Activated T-cell treated with anti-CD3 and anti-CD28 coated beads for 24 hours (primary cell): ENCODE measurements around the gene ARHGAP22.

Experiments used
- DNase-seq: peaks from one replicate; pipeline ENCODE4 v3.0.0-alpha.2; 2020; ENCODE audit warnings: low read depth

The ARHGAP22 gene

DNA sequence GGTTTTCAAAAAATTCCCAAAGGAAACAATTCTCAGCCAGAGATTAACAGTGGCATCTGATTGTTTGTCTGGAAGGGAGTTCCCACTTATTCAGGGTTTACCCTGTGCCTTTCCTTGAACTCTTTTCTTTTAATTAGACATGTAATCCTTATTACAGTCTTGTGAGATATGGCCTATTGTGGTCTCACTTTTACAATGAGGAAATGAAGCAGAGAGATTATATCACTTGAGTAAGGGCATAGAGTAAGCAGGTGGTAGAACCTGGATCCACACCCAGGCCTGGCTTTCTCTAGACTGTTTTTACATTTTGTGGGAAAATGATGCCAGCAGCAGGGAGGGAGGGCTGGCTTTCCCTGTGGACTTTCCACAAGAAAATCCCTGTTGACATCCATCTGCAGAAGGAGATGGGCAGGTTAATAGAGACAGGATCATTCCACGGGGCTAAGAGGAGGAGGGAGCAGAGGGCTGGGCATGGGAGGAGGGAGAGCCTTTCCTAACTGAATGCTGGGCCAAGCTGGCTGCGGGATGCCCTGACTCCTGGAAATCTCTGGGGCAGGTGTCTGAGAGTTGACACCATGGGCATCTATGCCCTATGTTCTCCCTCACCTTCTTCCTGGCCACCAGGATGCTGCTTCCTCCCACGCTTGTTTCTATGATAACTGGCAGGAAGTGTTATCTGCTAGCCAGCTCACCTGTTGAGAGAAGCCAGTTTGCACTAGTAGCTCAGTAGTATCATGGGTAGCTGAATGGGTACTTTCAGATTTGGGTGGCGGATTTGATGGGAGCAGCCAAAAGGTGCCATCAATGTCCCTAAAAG is 28.7 kb upstream of the ARHGAP22 start:
- DNase-seq, result no peak

DNA sequence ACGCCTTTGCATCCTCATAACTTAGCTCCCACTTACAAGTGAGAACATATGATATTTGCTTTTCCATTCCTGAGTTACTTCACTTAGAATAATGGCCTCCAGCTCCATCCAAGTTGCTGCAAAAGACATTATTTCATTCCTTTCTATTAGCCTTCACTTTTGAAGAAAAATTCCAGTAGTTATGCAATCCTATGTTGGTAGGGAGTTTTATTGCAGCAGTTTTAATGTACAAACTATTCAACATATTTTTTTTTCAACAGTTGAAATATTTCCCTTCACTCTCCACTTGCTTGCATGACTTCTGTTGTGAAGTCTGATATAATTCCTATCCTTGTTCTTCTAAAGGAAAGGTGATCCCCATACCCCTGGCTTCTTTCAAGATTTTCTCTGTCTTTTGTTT is 27.3 kb upstream of the ARHGAP22 start:
- DNase-seq, result no peak

DNA sequence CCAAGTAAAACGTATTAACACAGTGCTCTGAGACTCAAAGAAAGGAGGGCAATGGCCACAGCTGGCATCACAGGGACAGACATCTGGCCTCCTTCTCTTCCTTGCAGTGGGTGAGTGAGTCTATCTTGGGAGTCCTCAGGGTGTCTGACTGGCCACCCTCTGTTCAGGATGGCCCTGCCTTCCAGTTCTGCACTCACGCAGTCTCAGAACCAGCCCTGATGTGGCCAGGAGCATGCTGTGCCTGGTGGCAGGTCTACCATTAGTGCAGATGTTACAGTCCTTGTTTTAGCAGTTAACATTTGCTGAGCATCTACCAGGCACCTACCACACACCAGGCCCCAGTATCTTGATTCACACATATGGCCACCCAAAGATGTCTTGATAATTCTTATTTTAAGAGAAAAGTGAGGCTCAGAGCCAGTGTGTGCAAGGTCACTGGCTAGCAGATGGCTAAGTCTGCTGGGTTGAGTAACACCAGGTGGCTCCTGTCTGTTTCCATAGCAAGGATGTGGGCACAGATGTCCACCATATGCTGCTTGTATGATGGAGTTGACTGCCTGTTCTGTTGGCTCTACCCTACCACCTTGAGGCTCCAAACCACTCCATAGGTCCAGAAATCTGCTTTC is 23.2 kb upstream of the ARHGAP22 start:
- no peak for DNase-seq

GRCh38 chr10:48626986-48627731 is 22.3 kb upstream of the ARHGAP22 start:
- DNase-seq, result no peak

GRCh38 chr10:48626447-48626846 is 21.6 kb upstream of the ARHGAP22 start:
- no peak for DNase-seq

DNA sequence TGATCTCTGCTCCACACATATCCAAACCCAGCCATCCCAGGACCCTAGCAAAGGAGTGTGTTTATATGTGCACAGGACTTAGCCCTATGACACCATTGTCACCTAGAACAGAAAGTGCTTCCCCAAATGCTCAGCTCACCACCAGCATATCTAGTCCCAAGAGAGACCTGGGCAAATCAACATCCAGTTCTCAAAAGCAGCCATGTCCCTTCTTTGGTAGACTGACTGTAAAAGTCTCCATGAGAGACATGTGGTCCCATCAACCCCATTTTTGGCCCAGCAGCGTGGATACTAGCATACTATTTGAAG is 20.9 kb upstream of the ARHGAP22 start:
- no peak for DNase-seq

DNA sequence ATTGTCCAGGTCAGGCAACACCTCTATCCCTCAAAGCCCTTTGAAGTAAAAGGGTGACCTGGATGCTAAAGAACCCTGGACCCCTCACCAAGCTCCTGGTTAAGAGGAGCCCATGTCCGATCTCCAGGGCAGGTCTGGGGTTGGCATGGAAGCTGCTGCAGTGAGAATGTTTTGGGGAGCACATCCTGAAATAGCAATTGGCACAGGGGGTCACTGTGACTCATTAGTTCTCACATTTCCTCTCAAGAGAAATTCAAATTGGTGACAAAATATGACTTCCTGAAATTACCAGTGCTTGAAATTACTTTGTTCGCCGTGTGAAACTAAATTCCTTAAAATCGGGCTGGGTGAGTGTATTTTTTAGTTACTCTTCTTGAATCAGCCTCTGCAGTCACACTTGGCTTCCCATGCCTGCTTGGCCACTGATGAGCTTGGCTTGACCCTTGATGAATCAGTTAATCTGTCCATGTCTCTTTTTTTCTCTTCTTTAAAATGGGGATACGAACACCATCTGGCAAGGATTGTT is 18.8 kb upstream of the ARHGAP22 start:
- DNase-seq, result no peak

DNA sequence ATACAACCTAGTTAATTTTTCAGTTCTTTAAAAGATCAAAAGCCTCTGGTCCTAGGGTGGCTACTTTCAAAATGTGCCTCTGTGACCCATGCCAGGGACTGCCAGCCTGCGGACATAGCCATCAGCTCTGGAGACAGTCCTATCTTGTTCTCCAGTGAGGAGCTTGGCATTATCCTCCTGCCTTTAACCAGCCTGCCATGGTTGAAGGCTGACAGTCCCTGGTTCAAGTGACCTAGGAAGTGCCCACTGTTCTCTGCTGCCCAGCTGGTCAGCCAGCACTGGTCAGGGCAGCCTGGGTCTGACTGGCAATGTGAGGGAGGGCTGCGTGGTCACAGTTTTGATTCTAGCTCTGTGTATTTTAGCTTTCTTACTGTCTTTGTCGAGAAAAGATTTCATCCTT is 18.1 kb upstream of the ARHGAP22 start:
- no peak for DNase-seq

- DNase-seq, result no peak
These were observed 15.8 kb upstream of the ARHGAP22 start for GRCh38 chr10:48620719-48621118.

DNA sequence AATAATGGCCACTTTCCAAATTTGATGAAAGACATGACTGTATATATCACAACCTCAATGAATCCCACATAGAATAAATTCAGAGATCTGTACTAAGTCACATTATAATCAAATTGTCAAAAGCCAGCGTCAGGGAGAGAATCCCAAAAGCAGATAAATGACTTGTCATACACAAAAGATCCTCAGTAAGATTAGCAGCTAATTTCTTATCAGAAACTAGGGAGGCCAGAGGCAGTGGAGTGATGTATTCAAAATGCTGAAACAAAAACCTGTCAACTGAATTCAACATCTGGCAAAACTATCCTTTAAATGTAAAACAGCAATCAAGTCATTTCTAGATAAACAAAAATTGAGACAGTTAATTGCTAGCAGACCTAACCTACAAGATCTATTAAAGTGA is 11.6 kb upstream of the ARHGAP22 start:
- no peak for DNase-seq

DNA sequence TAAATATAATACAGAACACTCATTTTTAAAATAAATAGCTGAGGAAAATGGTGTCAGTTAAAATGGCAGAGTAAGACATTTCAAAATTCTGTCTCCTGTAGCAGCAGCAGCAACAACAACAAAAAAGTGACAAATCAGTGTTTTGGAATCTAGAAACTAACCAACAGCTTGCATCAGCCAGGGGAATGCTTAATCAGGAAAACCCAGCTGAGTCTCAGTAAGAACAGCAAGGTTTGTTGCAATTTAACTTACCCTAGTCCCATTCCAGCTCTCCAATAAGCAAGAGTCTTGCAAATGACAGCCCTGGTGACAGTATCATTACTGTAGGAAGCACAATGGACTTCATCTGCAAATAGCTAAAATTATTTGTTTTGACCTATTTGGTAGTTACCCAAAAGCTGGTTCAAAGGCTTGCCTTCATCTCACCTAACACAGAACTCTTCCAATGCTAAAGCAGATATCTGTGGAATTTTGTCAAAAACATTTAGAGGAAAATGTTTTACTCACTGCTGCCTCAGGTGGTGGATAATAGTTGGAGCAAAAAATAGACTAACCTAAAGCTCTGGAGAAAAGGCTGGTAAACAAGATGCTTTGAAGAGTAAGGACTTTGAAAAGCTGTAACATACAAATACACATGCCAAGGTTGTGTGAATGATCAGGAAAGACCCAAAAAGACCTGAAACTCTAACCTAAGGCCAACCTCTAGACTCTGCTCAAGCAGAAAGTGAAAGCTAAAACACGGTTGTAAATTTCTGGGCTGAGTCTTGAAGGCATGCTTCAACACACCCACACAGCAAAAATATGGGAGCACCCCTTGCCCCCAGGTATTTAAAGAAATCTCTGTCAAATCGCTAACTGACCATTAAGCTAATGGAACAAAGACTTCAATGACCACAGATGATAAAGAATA is 9.9 kb upstream of the ARHGAP22 start:
- no peak for DNase-seq

GRCh38 chr10:48613016-48613415 is 8.1 kb upstream of the ARHGAP22 start:
- DNase-seq, result no peak

DNA sequence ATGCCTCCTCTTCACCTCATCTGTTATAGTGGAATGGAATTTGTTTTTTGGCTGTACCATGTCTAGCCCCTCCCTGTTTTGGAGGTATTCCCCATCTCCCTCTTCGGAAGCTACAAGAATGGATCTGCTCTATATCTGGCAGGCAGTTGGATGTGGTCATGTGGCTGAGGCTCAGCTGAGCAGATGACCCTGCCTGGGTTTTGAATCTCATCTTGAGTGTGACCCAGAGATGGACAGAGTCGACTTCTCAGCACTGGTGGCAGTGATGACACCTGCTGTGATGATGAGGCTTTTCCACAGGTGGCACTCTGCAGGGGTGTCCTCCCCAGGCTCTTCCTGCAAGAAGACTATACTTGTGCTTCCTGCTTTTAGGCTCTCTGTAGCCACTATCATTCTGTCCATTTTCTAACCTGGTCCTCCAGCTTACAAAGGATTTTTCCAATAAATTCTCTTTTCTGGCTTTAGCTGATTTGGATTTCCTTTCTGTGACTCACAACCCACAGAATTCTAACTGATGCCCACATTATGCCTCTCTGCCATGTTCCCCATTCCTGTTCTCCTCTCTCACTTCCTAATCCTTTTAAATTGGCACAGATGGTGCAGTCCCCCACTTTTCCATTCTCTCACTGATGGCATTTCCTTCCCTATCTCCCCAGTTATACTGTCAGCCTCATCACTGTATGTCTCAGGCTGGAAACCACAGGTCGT is 7.5 kb upstream of the ARHGAP22 start:
- DNase-seq, result no peak

- no peak for DNase-seq
These were observed 6.3 kb upstream of the ARHGAP22 start for GRCh38 chr10:48611133-48611532.

- DNase-seq, result no peak
These were observed 5.8 kb upstream of the ARHGAP22 start for GRCh38 chr10:48610585-48611093.

DNA sequence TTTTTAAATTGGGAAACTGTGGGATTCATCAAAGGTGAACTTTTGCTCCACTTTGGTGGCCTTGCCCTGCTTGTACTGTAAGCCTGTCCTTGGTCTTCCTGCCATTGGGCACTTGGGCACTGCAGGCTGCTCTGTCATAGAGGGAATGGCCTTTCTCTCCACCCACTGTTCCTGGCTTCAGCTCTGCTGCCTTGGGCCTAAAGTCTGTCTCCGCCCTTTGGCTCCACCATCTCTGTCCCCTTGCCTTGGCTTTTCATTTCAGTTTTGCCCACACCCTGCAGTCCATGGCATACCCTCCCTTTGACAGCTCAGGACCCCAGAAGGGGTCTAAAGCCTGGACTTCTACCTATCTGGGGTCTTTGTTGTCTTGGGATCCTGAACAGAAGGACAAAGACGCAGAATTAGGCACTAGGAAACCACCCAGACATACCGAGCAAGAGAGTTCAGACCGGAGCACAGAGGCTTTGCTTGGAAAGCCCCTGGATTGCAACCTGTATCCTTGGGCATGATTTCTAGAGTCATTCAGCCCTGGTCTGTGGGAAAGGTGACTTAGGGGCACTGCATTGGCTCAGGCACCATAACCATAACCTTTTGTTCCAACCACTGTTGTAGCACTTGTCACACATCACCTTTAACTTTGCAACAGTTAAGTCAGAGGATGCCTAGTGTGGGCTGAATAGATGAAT is 5.2 kb upstream of the ARHGAP22 start:
- no peak for DNase-seq

- DNase-seq, result no peak
These were observed 4.6 kb upstream of the ARHGAP22 start for GRCh38 chr10:48609441-48609840.

DNA sequence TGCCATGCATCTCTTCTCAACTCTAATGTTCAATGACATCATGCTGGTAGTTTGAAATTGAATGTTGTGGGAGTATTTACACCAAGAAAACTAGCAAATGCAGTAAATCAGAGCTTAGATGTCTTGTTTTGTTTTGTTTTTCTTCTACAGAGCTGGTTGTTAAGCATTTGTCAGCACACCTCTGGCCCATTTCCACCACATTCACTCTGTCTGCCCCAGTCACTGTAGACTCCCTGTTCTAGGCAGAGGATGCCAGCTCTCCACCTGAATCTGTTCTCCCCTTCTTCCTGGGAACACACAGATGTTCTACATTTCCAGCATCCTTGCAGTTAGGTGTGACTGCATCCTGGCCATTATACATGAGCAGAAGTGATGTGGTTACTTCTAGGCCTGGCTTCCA is 4.1 kb upstream of the ARHGAP22 start:
- DNase-seq, result no peak

DNA sequence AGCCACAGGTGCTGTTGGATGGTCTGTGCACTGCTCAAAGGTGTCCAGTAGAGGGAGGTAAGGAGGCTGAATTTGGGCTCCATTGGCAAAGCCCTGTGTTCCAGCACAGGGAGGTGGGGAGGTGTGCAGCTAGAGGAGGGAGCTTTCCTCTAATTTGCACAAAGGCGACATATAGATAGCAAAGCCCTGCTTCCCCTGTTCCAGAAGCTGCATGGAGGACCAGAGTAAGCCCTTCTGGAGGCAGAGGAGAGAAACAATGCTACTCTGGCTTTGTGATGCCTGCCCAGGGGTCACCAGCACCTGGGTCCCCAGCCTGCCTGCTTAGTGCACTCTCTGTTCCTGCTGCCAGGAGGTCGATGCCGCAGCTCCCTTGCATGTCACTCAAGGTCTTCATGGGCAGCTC is 3.4 kb upstream of the ARHGAP22 start:
- DNase-seq, result no peak
